Hepatocyte (in vitro differentiated cells): ENCODE data around the gene MED29. TPM values are rescaled to one million over a fixed set of nuclear protein-coding genes. Genes with fewer than 3 reads are reported as not detected.

Experiments
- DNase-seq: peaks from one replicate; pipeline ENCODE4 v3.0.0-alpha.2; 2016; ENCODE audit warnings: low spot score
- H2AFZ ChIP-seq: fragments of 200-600 bp; sonication (generic); 2 replicates; pipeline ENCODE4 v1.6.0; 2016; ENCODE audit warnings: antibody characterized with exemption, mild to moderate bottlenecking
- H3K27ac ChIP-seq: fragments of 200-600 bp; sonication (generic); 2 replicates; pipeline ENCODE4 v1.5.1; 2016; ENCODE audit warnings: mild to moderate bottlenecking
- H3K27me3 ChIP-seq: fragments of 200-600 bp; sonication (generic); 2 replicates; pipeline ENCODE4 v1.6.1; 2016
- H3K36me3 ChIP-seq: fragments of 200-600 bp; sonication (generic); replicated peaks from 2 replicates; pipeline ENCODE4 v1.5.1; 2016; ENCODE audit warnings: low read depth; ENCODE audit not compliant: insufficient read depth
- H3K4me1 ChIP-seq: fragments of 200-600 bp; sonication (generic); 2 replicates; pipeline ENCODE4 v1.5.1; 2016; ENCODE audit warnings: mild to moderate bottlenecking, moderate library complexity; ENCODE audit not compliant: insufficient read depth
- H3K4me2 ChIP-seq: fragments of 200-600 bp; sonication (generic); 2 replicates; pipeline ENCODE4 v1.6.0; 2016
- H3K4me3 ChIP-seq: fragments of 200-600 bp; sonication (generic); 2 replicates; pipeline ENCODE4 v1.5.1; 2016; ENCODE audit warnings: mild to moderate bottlenecking
- H3K79me2 ChIP-seq: fragments of 200-600 bp; sonication (generic); 2 replicates; pipeline ENCODE4 v1.6.0; 2017; ENCODE audit warnings: mild to moderate bottlenecking
- H3K9me2 ChIP-seq: fragments of 200-600 bp; sonication (generic); replicated peaks from 2 replicates; pipeline ENCODE4 v1.6.0; 2017; ENCODE audit warnings: mild to moderate bottlenecking; ENCODE audit not compliant: insufficient read depth
- H3K9me3 ChIP-seq: fragments of 200-600 bp; sonication (generic); 2 replicates; pipeline ENCODE4 v1.5.1; 2016; ENCODE audit warnings: low read depth, mild to moderate bottlenecking
- H4K20me1 ChIP-seq: fragments of 200-600 bp; sonication (generic); 2 replicates; pipeline ENCODE4 v1.6.0; 2016; ENCODE audit warnings: mild to moderate bottlenecking; ENCODE audit not compliant: insufficient read depth, poor library complexity, severe bottlenecking
- CTCF ChIP-seq: fragments of 200-600 bp; sonication (generic); IDR thresholded peaks from 2 replicates; pipeline ENCODE4 v1.5.1; 2016; ENCODE audit warnings: antibody characterized with exemption, mild to moderate bottlenecking; ENCODE audit not compliant: poor library complexity
- EZH2 ChIP-seq: fragments of 200-600 bp; sonication (generic); IDR thresholded peaks from 2 replicates; pipeline ENCODE4 v1.6.1; 2016; ENCODE audit warnings: antibody characterized with exemption, mild to moderate bottlenecking, borderline replicate concordance
- EZH2phosphoT487 ChIP-seq: fragments of 200-600 bp; sonication (generic); IDR thresholded peaks from one replicate; pipeline ENCODE4 v1.6.1; 2018; ENCODE audit warnings: antibody characterized with exemption, mild to moderate bottlenecking, low read depth, moderate library complexity; ENCODE audit not compliant: unreplicated experiment, severe bottlenecking
- WGBS: methylation state at CpG from one replicate; pipeline ENCODE4 v1.1.6; 2016; ENCODE audit warnings: low lambda C conversion rate; ENCODE audit errors: missing lambda C conversion rate; 5-methylcytosine and 5-hydroxymethylcytosine counted together
- polyA plus RNA-seq: library from polyadenylated mRNA; unstranded; fragments of >200 nt; fragmentation: Nextera tagmentation; extraction: Ambion mirVana; gene quantifications from 2 replicates; pipeline ENCODE4 v1.2.1, GENCODE V29; 2016
- total RNA-seq: library from RNA; depleted of rRNA; stranded (reverse); fragments of >200 nt; gene quantifications from 2 replicates; pipeline ENCODE4 v1.2.3, GENCODE V29; 2014

Gene MED29
- total and polyA plus RNA-seq, 2 experiments from 2014 or later, result 18.9 to 38.6 TPM

GRCh38 chr19:39436350-39436716, 45.2 kb downstream of the MED29 start:
- peak overlapping the region; percentile 92 for H3K27ac ChIP-seq
- no peak for DNase-seq
- H3K4me1 ChIP-seq, result peaks cover 18% of the 10 kb centered on the region
- H4K20me1 ChIP-seq, result peaks cover 18% of the 10 kb centered on the region
- H3K36me3 ChIP-seq, result peaks cover 5% of the 10 kb centered on the region
- H3K9me3 ChIP-seq, result no peaks in the 10 kb centered on the region
- H2AFZ ChIP-seq, result no peak overlapping the region
- no peaks in the 10 kb centered on the region for H3K27me3 ChIP-seq
- H3K9me2 ChIP-seq, result no peaks in the 10 kb centered on the region
- TF ChIP-seq EZH2phosphoT487, result no peak
- TF ChIP-seq EZH2, result no peak
- no peak for TF ChIP-seq CTCF
- H3K4me3 ChIP-seq, result peak overlapping the region; percentile 26
- 0% methylated on average over 2 of the region's 2 CpGs for whole genome bisulfite sequencing
- H3K79me2 ChIP-seq, result peaks cover 28% of the 10 kb centered on the region
- peak overlapping the region; percentile 84 for H3K4me2 ChIP-seq

GRCh38 chr19:39438270-39438934, 47.2 kb downstream of the MED29 start:
- Histone ChIP-seq H3K4me2 (no peak overlapping the region), H4K20me1 (peaks cover 18% of the 10 kb centered on the region), H3K9me3 (no peaks in the 10 kb centered on the region), H3K4me3 (no peak overlapping the region), H3K9me2 (no peaks in the 10 kb centered on the region), H3K36me3 (peaks cover 5% of the 10 kb centered on the region), H3K4me1 (peaks cover 18% of the 10 kb centered on the region), H3K79me2 (peaks cover 27% of the 10 kb centered on the region), H2AFZ (no peak overlapping the region), H3K27me3 (no peaks in the 10 kb centered on the region), H3K27ac (no peak overlapping the region)
- TF ChIP-seq CTCF, result no peak
- no peak for TF ChIP-seq EZH2
- TF ChIP-seq EZH2phosphoT487, result no peak
- peak; percentile 28 for DNase-seq
- 82% methylated on average over 9 of the region's 9 CpGs for WGBS

- WGBS, result 12% methylated on average over 17 of the region's 17 CpGs
- peak overlapping the region; percentile 63 for H3K4me3 ChIP-seq
- H2AFZ ChIP-seq, result peak overlapping the region; percentile 77
- DNase-seq, result no peak
- no peaks in the 10 kb centered on the region for H3K36me3 ChIP-seq
- H4K20me1 ChIP-seq, result peaks cover 28% of the 10 kb centered on the region
- TF ChIP-seq EZH2, result no peak
- TF ChIP-seq EZH2phosphoT487, result no peak
- no peak for TF ChIP-seq CTCF
- peak overlapping the region; percentile 96 for H3K4me2 ChIP-seq
- no peaks in the 10 kb centered on the region for H3K27me3 ChIP-seq
- peak overlapping the region; percentile 95 for H3K27ac ChIP-seq
- H3K9me3 ChIP-seq, result no peaks in the 10 kb centered on the region
- H3K9me2 ChIP-seq, result no peaks in the 10 kb centered on the region
- H3K4me1 ChIP-seq, result peaks cover 19% of the 10 kb centered on the region
- H3K79me2 ChIP-seq, result peaks cover 50% of the 10 kb centered on the region
Measured at GRCh38 chr19:39444598-39445195, 53.5 kb downstream of the MED29 start.
